Lung (tissue), 12 donors: ENCODE measurements around the gene INF2. TPM values are rescaled to one million over a fixed set of nuclear protein-coding genes. Genes with fewer than 3 reads are reported as not detected.
"Not testable (repeated sequence)": the region's sequence is repeated elsewhere in the genome, so short reads cannot be mapped to it uniquely, and the experiment has no call there.

ENCODE experiments used
- ATAC-seq: fragments of 200-7000 bp; cut with Tn5 transposase; one replicate; pipeline ENCODE4 v1.9.1; 2020; ENCODE audit warnings: moderate number of reproducible peaks; ENCODE audit not compliant: insufficient read depth, low FRiP score
- DNase-seq, 3 donors: peaks; one replicate each; pipeline ENCODE4 v3.0.0-alpha.2; 2013 to 2017
- H3K27ac ChIP-seq, 2 donors: one replicate each; pipeline ENCODE4 v1.5.1; 2013; ENCODE audit warnings: mild to moderate bottlenecking in 2 of 2, moderate library complexity in 2 of 2, control low read depth in 1 of 2, inconsistent platforms in 1 of 2, low read depth in 1 of 2, low read length in 1 of 2
- H3K27me3 ChIP-seq, 3 donors: one replicate each; pipeline ENCODE4 v1.5.1; 2013; ENCODE audit warnings: low read length in 2 of 3; ENCODE audit not compliant: control insufficient read depth in 3 of 3, insufficient read depth in 3 of 3
- H3K36me3 ChIP-seq, 4 donors: one replicate each; pipeline ENCODE4 v1.5.1; 2013; ENCODE audit warnings: low read length in 4 of 4, mild to moderate bottlenecking in 1 of 4, moderate library complexity in 1 of 4; ENCODE audit not compliant: control insufficient read depth in 4 of 4, insufficient read depth in 4 of 4
- H3K4me1 ChIP-seq, 5 donors: one replicate each; pipeline ENCODE4 v1.5.1; 2013; ENCODE audit warnings: low read length in 5 of 5, mild to moderate bottlenecking in 2 of 5, moderate library complexity in 1 of 5; ENCODE audit not compliant: control insufficient read depth in 5 of 5, insufficient read depth in 5 of 5
- H3K4me3 ChIP-seq: one replicate; pipeline ENCODE4 v1.5.1; 2013; ENCODE audit warnings: mild to moderate bottlenecking, control low read depth, moderate library complexity
- H3K9ac ChIP-seq, 2 donors: one replicate each; pipeline ENCODE4 v1.5.1; 2013; ENCODE audit warnings: low read length in 2 of 2, control low read depth in 1 of 2; ENCODE audit not compliant: insufficient read depth in 1 of 2
- H3K9me3 ChIP-seq, 4 donors: one replicate each; pipeline ENCODE4 v1.5.1; 2013; ENCODE audit warnings: low read length in 3 of 4, mild to moderate bottlenecking in 1 of 4, moderate library complexity in 1 of 4; ENCODE audit not compliant: control insufficient read depth in 4 of 4, insufficient read depth in 3 of 4
- CTCF ChIP-seq: IDR thresholded peaks from 2 replicates; pipeline ENCODE4 v1.5.1; 2012; ENCODE audit warnings: mild to moderate bottlenecking; ENCODE audit errors: control extremely low read depth, extremely low read depth
- WGBS, 2 donors: extraction: QIAGEN DNeasy Blood & Tissue Kit; methylation state at CpG; one replicate each; pipeline ENCODE4 v1.1.7; 2013; 5-methylcytosine and 5-hydroxymethylcytosine counted together
- polyA plus RNA-seq, 2 donors: library from polyadenylated mRNA; stranded (reverse); fragments of 200-250 nt; gene quantifications; one replicate each; pipeline ENCODE4 v1.2.1, GENCODE V29; 2013
- total RNA-seq, 2 donors: library from RNA; depleted of rRNA in 1 of 2; stranded (reverse); fragments of >200 nt in 1 of 2; gene quantifications; one replicate each; pipeline ENCODE4 v1.2.1, GENCODE V29; 2014 to 2021
- donor health status: control.
- donor health status: control.
- donor health status: Bipolar disorder and iron deficiency.
- donor health status: healthy.
- donor health status: DM: yes; HTN: yes; CAD: no.

The INF2 gene
- total and polyA plus RNA-seq, 4 donors, result 46.1 to 119 (median 78.4) TPM

GRCh38 chr14:104666981-104667380 lies 22.4 kb upstream of the INF2 start:
- H3K27me3 ChIP-seq, result no peaks in the 10 kb centered on the region
- no peak for DNase-seq
- H3K4me3 ChIP-seq, result no peak overlapping the region
- H3K9me3 ChIP-seq, result peaks cover 0 to 5% (median 0%) of the 10 kb centered on the region in 4 donors
- no peaks in the 10 kb centered on the region for H3K36me3 ChIP-seq
- peaks cover 0 to 10% (median 6%) of the 10 kb centered on the region in 5 donors for H3K4me1 ChIP-seq
- H3K27ac ChIP-seq, result no peak overlapping the region
- no peak for ATAC-seq
- TF ChIP-seq CTCF, result no peak
- no peak overlapping the region for H3K9ac ChIP-seq
- 93 to 97% methylated on average over 12 of the region's 12 CpGs for WGBS, 2 donors

GRCh38 chr14:104669697-104670096 lies 19.7 kb upstream of the INF2 start:
- Histone ChIP-seq H3K27ac (no peak overlapping the region), H3K4me1 (peaks cover 0 to 10% (median 6%) of the 10 kb centered on the region in 5 donors), H3K9me3 (peaks cover 0 to 3% (median 0%) of the 10 kb centered on the region in 4 donors), H3K36me3 (no peaks in the 10 kb centered on the region), H3K9ac (no peak overlapping the region), H3K4me3 (no peak overlapping the region), H3K27me3 (no peaks in the 10 kb centered on the region)
- 83 to 87% methylated on average over 3 of the region's 3 CpGs for WGBS, 2 donors
- ATAC-seq, result no peak
- TF ChIP-seq CTCF, result no peak
- DNase-seq, result no peak

GRCh38 chr14:104671330-104671977 lies 18.0 kb upstream of the INF2 start:
- WGBS, 2 donors, result 82 to 88% methylated on average over 19 of the region's 19 CpGs
- not testable (repeated sequence) for H3K9ac ChIP-seq

GRCh38 chr14:104672119-104672518 lies 17.3 kb upstream of the INF2 start:
- ATAC-seq, H3K27me3 ChIP-seq, H3K4me3 ChIP-seq, H3K4me1 ChIP-seq, H3K9me3 ChIP-seq, H3K27ac ChIP-seq, H3K36me3 ChIP-seq, DNase-seq, H3K9ac ChIP-seq: not testable (repeated sequence)
- 85 to 86% methylated on average over 7 of the region's 8 CpGs for WGBS, 2 donors

More at GRCh38 chr14:104671330-104671977, 18.0 kb upstream of the INF2 start:
- not testable (repeated sequence) for H3K27me3 ChIP-seq, H3K9me3 ChIP-seq, H3K4me3 ChIP-seq, ATAC-seq, H3K4me1 ChIP-seq, H3K36me3 ChIP-seq, DNase-seq
- H3K27ac ChIP-seq, result peak overlapping the region in 1 of 2 donors; percentile 10
